ENCODE results near the gene CYP2C9. TPM values are rescaled to one million over a fixed set of nuclear protein-coding genes. Genes with fewer than 3 reads are reported as not detected.
"Not testable (repeated sequence)": the region's sequence is repeated elsewhere in the genome, so short reads cannot be mapped to it uniquely, and the experiment has no call there.

CYP2C9 gene
- total RNA-seq, 1 donor from 2014 or later = 1.0 TPM

- peak; percentile 35 for DNase-seq (ENCODE audit: low read depth)
- H3K4me3 ChIP-seq (ENCODE audit: low read depth, low read length) = no peak overlapping the region
- TF ChIP-seq CTCF (conservative IDR thresholded peaks at IDR 0.05; ENCODE audit: low read depth, low read length) = no peak
Measured at GRCh38 chr10:94936721-94937120, 1.7 kb upstream of the CYP2C9 start.

- DNase-seq (ENCODE audit: low read depth); H3K4me3 ChIP-seq (ENCODE audit: low read depth, low read length): not testable (repeated sequence)
Measured at GRCh38 chr10:94943432-94944103, 5.1 kb downstream of the CYP2C9 start.

GRCh38 chr10:94946181-94946580 lies 7.7 kb downstream of the CYP2C9 start:
- DNase-seq (ENCODE audit: low read depth) = not testable (repeated sequence)

GRCh38 chr10:94963901-94964300 lies 25.4 kb downstream of the CYP2C9 start:
- DNase-seq (ENCODE audit: low read depth) = peak; percentile 33
- peak; percentile 88 for TF ChIP-seq CTCF (conservative IDR thresholded peaks at IDR 0.05; ENCODE audit: low read depth, low read length)
- no peak overlapping the region for H3K4me3 ChIP-seq (ENCODE audit: low read depth, low read length)

More at GRCh38 chr10:94946181-94946580, 7.7 kb downstream of the CYP2C9 start:
- not testable (repeated sequence) for H3K4me3 ChIP-seq (ENCODE audit: low read depth, low read length)

GRCh38 chr10:94983555-94983954 lies 45.1 kb downstream of the CYP2C9 start:
- H3K4me3 ChIP-seq (ENCODE audit: low read depth, low read length) = no peak overlapping the region
- TF ChIP-seq CTCF (conservative IDR thresholded peaks at IDR 0.05; ENCODE audit: low read depth, low read length) = no peak
- DNase-seq (ENCODE audit: low read depth) = no peak

GRCh38 chr10:94989192-94989591 lies 50.7 kb downstream of the CYP2C9 start:
- DNase-seq (ENCODE audit: low read depth) = no peak
- TF ChIP-seq CTCF (conservative IDR thresholded peaks at IDR 0.05; ENCODE audit: low read depth, low read length) = no peak
- H3K4me3 ChIP-seq (ENCODE audit: low read depth, low read length) = no peak overlapping the region

- H3K4me3 ChIP-seq (ENCODE audit: low read depth, low read length) = no peak overlapping the region
- TF ChIP-seq CTCF (conservative IDR thresholded peaks at IDR 0.05; ENCODE audit: low read depth, low read length) = no peak
- DNase-seq (ENCODE audit: low read depth) = no peak
Measured at GRCh38 chr10:94991243-94991888, 52.9 kb downstream of the CYP2C9 start.

- H3K4me3 ChIP-seq (ENCODE audit: low read depth, low read length) = no peak overlapping the region
- no peak for TF ChIP-seq CTCF (conservative IDR thresholded peaks at IDR 0.05; ENCODE audit: low read depth, low read length)
- DNase-seq (ENCODE audit: low read depth) = no peak
Measured at GRCh38 chr10:94992811-94993210, 54.4 kb downstream of the CYP2C9 start.
